Keratinocyte (primary cell): ENCODE data around the gene PTGR3. TPM values are rescaled to one million over a fixed set of nuclear protein-coding genes. Genes with fewer than 3 reads are reported as not detected.

ENCODE experiments used
- DNase-seq: peaks from one replicate; pipeline ENCODE4 v3.0.0-alpha.2; 2011; ENCODE audit warnings: low read depth, missing footprints, low spot score
- FAIRE-seq: peaks from 2 replicates; lab custom pipeline; 2011; peaks lifted over from hg19 to GRCh38; lab: Jason Lieb, UNC
- H2AFZ ChIP-seq: 2 replicates; pipeline ENCODE4 v1.6.0; 2012; ENCODE audit warnings: low read length, control low read depth, inconsistent platforms; ENCODE audit not compliant: control insufficient read depth
- H3K27ac ChIP-seq: 2 replicates; pipeline ENCODE4 v1.5.1; 2011; ENCODE audit warnings: low read length; ENCODE audit not compliant: control insufficient read depth, insufficient read depth
- H3K27me3 ChIP-seq: 3 replicates; pipeline ENCODE4 v1.6.0; 2011; ENCODE audit warnings: low read length; ENCODE audit not compliant: control insufficient read depth, insufficient read depth; ENCODE audit errors: extremely low read depth
- H3K36me3 ChIP-seq, 2 experiments: 2 replicates in 1 of 2; 3 replicates in 1 of 2; pipeline ENCODE4 v1.5.1; 2011; ENCODE audit warnings: low read length in 2 of 2, mild to moderate bottlenecking in 1 of 2; ENCODE audit not compliant: control insufficient read depth in 2 of 2, insufficient read depth in 2 of 2; ENCODE audit errors: extremely low read depth in 1 of 2
- H3K4me1 ChIP-seq: 3 replicates; pipeline ENCODE4 v1.5.1; 2011; ENCODE audit warnings: low read length; ENCODE audit not compliant: control insufficient read depth, insufficient read depth; ENCODE audit errors: extremely low read depth
- H3K4me2 ChIP-seq: 3 replicates; pipeline ENCODE4 v1.6.0; 2011; ENCODE audit warnings: low read depth, low read length; ENCODE audit not compliant: control insufficient read depth, insufficient read depth; ENCODE audit errors: extremely low read depth
- H3K4me3 ChIP-seq, 3 experiments: fragments of 200-600 bp in 1 of 3; sonication (generic) in 1 of 3; 2 replicates in 2 of 3; 3 replicates in 1 of 3; pipeline ENCODE4 v1.5.1; 2011 to 2016; ENCODE audit warnings: low read length in 3 of 3, mild to moderate bottlenecking in 3 of 3, control low read depth in 2 of 3, inconsistent platforms in 1 of 3, low read depth in 1 of 3, mixed read lengths in 1 of 3, mixed run types in 1 of 3, moderate library complexity in 1 of 3; ENCODE audit not compliant: control insufficient read depth in 2 of 3, insufficient read depth in 2 of 3; ENCODE audit errors: extremely low read depth in 1 of 3
- H3K79me2 ChIP-seq: 2 replicates; pipeline ENCODE4 v1.6.0; 2012; ENCODE audit warnings: low read length; ENCODE audit not compliant: control insufficient read depth, insufficient read depth
- H3K9ac ChIP-seq: 3 replicates; pipeline ENCODE4 v1.6.0; 2011; ENCODE audit warnings: low read length; ENCODE audit not compliant: control insufficient read depth, insufficient read depth; ENCODE audit errors: extremely low read depth
- H3K9me1 ChIP-seq: 3 replicates; pipeline ENCODE4 v1.6.0; 2011; ENCODE audit warnings: low read length; ENCODE audit not compliant: control insufficient read depth, insufficient read depth; ENCODE audit errors: extremely low read depth
- H3K9me3 ChIP-seq: 2 replicates; pipeline ENCODE4 v1.5.1; 2012; ENCODE audit warnings: low read depth, low read length; ENCODE audit not compliant: control insufficient read depth
- H4K20me1 ChIP-seq: 3 replicates; pipeline ENCODE4 v1.6.0; 2011; ENCODE audit warnings: low read length; ENCODE audit not compliant: control insufficient read depth, insufficient read depth; ENCODE audit errors: extremely low read depth
- CTCF ChIP-seq, 3 experiments: IDR thresholded peaks in 1 of 3; conservative IDR thresholded peaks in 1 of 3; optimal IDR thresholded peaks in 1 of 3; 2 replicates in 2 of 3; 3 replicates in 1 of 3; pipeline versions ENCODE3 to v1.5.1; 2011; ENCODE audit warnings: low read length in 3 of 3, mild to moderate bottlenecking in 3 of 3, moderate library complexity in 2 of 3, control low read depth in 1 of 3, inconsistent platforms in 1 of 3; ENCODE audit not compliant: insufficient read depth in 2 of 3; ENCODE audit errors: extremely low read depth in 1 of 3
- EZH2 ChIP-seq: IDR thresholded peaks from one replicate; pipeline ENCODE4 v1.6.1; 2012; ENCODE audit warnings: inconsistent platforms, mild to moderate bottlenecking, low read length, moderate library complexity
- dilution Hi-C: fragments of 300-500 bp; cut with MboI; formaldehyde crosslinking; loops from one replicate; pipeline ENCODE4 v1.7.0; 2020; ENCODE audit warnings: low sequenced_read_pairs; ENCODE audit not compliant: extremely low pct_ligation_motif_present
- polyA plus RNA-seq, 5 experiments: library from polyadenylated mRNA; depleted of rRNA in 3 of 5; stranded (reverse) in 3 of 5; stranded (forward) in 1 of 5; unstranded in 1 of 5; fragments of >200 nt; gene quantifications; 1 replicate in 1 of 5; 2 replicates in 3 of 5; 3 replicates in 1 of 5; pipeline versions ENCODE4 v1.2.1 to v1.2.3, GENCODE V29; 2011 to 2012; ENCODE audit warnings: missing spikeins in 2 of 5, low read depth in 1 of 5, low replicate concordance in 1 of 5

Gene PTGR3
- polyA plus RNA-seq, 1 donor (not counting 4 experiments of a cell fraction or from before 2014, with no cell fraction given) = 25.2 TPM

GRCh38 chr18:75213611-75214331 is 4.8 kb upstream of the PTGR3 start:
- H3K36me3 ChIP-seq = no peaks in the 10 kb centered on the region
- H3K79me2 ChIP-seq = peaks cover 9% of the 10 kb centered on the region
- dilution Hi-C loops = no loop called here
- H3K4me1 ChIP-seq = peaks cover 11% of the 10 kb centered on the region
- H4K20me1 ChIP-seq = no peaks in the 10 kb centered on the region
- no peak overlapping the region for H3K4me3 ChIP-seq
- H3K9me3 ChIP-seq = no peaks in the 10 kb centered on the region
- DNase-seq = no peak
- no peak overlapping the region for H3K9ac ChIP-seq
- no peaks in the 10 kb centered on the region for H3K9me1 ChIP-seq
- no peak for FAIRE-seq
- H3K4me2 ChIP-seq = peak overlapping the region; percentile 36
- no peaks in the 10 kb centered on the region for H3K27me3 ChIP-seq
- no peak overlapping the region for H3K27ac ChIP-seq
- H2AFZ ChIP-seq = no peak overlapping the region
- no peak for TF ChIP-seq EZH2
- TF ChIP-seq CTCF (optimal IDR thresholded peaks at IDR 0.05 in 1 of 3, IDR thresholded peaks at IDR 0.05 in 1 of 3, conservative IDR thresholded peaks at IDR 0.05 in 1 of 3; ENCODE audit: extremely low read depth in 1 of 3, insufficient read depth in 2 of 3, low read length in 3 of 3) = no peak

DNA sequence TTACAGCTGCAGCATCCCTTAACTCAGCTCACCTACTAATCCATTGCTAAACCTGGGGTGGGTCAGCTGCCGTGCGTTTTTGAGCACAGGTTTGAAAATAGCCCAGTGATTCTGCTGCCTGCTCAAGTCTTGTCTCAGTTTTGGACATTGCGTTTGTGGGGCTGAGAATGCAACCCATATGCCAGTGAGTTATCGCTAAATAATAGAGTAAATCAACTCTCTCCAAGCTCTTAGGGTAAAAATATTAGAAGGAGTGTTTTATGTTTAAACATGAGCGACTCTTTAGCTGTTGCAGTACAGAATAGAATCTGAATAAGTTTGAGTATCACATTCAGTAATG is 3.8 kb upstream of the PTGR3 start:
- H3K4me2 ChIP-seq = peak overlapping the region; percentile 74
- H4K20me1 ChIP-seq = no peaks in the 10 kb centered on the region
- FAIRE-seq (no peak), DNase-seq (no peak)
- H3K4me3 ChIP-seq = peak overlapping the region in 2 of 3 experiments; percentile 56 to 73
- dilution Hi-C loops = no loop called here
- H3K9me1 ChIP-seq = no peaks in the 10 kb centered on the region
- TF ChIP-seq EZH2 = no peak
- no peak for TF ChIP-seq CTCF (optimal IDR thresholded peaks at IDR 0.05 in 1 of 3, IDR thresholded peaks at IDR 0.05 in 1 of 3, conservative IDR thresholded peaks at IDR 0.05 in 1 of 3; ENCODE audit: extremely low read depth in 1 of 3, insufficient read depth in 2 of 3, low read length in 3 of 3)
- H3K27ac ChIP-seq = peak overlapping the region; percentile 11
- H3K9me3 ChIP-seq = no peaks in the 10 kb centered on the region
- H3K27me3 ChIP-seq = no peaks in the 10 kb centered on the region
- H3K79me2 ChIP-seq = peaks cover 15% of the 10 kb centered on the region
- H3K4me1 ChIP-seq = peaks cover 11% of the 10 kb centered on the region
- H3K9ac ChIP-seq = peak overlapping the region; percentile 66
- H2AFZ ChIP-seq = no peak overlapping the region
- H3K36me3 ChIP-seq = no peaks in the 10 kb centered on the region
